HEK293 (cell line): ENCODE measurements around the gene SAXO1.

Experiments
- TF ChIP-seq, protein P1 (sequence below): fragments of 450-650 bp; formaldehyde crosslinking; IDR thresholded peaks from 2 replicates; pipeline ENCODE4 v1.5.1; 2016; ENCODE audit warnings: missing biosample characterization, missing genetic modification characterization, low read depth
- TF ChIP-seq, protein P2 (sequence below): fragments of 450-650 bp; formaldehyde crosslinking; IDR thresholded peaks from 2 replicates; pipeline ENCODE4; 2016; ENCODE audit warnings: missing biosample characterization, missing genetic modification characterization
- TF ChIP-seq, protein P3 (sequence below): fragments of 450-650 bp; formaldehyde crosslinking; IDR thresholded peaks from 2 replicates; pipeline ENCODE4 v1.5.1; 2016; ENCODE audit warnings: missing biosample characterization, missing genetic modification characterization

DNA sequence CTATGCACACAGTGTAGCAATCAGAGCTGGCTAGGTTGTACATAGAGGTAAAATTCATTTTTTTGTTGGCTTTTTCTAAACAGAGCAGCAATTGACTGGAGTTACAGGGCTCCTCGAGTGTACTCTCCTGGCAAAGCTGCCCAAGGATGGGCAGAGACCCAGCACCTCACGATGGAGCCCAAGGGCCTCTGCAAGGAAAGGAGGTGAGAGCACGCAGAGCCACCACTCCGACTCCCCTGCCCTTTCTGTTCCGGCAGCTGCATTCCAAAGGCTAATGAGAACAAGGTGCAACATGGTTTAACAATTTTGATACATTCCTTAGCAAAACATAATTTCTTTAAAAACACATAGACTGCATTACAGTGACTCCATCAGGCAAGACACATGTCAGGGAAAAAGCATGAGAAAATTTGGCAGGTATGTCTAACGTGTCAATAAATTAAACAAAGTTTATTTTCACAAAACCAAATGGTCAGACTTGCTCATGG lies 47.5 kb downstream of the SAXO1 start:
- TF ChIP-seq, protein P1, sequence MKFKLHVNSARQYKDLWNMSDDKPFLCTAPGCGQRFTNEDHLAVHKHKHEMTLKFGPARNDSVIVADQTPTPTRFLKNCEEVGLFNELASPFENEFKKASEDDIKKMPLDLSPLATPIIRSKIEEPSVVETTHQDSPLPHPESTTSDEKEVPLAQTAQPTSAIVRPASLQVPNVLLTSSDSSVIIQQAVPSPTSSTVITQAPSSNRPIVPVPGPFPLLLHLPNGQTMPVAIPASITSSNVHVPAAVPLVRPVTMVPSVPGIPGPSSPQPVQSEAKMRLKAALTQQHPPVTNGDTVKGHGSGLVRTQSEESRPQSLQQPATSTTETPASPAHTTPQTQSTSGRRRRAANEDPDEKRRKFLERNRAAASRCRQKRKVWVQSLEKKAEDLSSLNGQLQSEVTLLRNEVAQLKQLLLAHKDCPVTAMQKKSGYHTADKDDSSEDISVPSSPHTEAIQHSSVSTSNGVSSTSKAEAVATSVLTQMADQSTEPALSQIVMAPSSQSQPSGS (tag by site-specific recombination), result no peak
- TF ChIP-seq, protein P2, sequence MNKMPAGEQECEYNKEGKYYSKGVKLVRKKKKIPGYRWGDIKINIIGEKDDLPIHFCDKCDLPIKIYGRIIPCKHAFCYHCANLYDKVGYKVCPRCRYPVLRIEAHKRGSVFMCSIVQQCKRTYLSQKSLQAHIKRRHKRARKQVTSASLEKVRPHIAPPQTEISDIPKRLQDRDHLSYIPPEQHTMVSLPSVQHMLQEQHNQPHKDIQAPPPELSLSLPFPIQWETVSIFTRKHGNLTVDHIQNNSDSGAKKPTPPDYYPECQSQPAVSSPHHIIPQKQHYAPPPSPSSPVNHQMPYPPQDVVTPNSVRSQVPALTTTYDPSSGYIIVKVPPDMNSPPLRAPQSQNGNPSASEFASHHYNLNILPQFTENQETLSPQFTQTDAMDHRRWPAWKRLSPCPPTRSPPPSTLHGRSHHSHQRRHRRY (tag by site-specific recombination), result no peak
- TF ChIP-seq, protein P3, sequence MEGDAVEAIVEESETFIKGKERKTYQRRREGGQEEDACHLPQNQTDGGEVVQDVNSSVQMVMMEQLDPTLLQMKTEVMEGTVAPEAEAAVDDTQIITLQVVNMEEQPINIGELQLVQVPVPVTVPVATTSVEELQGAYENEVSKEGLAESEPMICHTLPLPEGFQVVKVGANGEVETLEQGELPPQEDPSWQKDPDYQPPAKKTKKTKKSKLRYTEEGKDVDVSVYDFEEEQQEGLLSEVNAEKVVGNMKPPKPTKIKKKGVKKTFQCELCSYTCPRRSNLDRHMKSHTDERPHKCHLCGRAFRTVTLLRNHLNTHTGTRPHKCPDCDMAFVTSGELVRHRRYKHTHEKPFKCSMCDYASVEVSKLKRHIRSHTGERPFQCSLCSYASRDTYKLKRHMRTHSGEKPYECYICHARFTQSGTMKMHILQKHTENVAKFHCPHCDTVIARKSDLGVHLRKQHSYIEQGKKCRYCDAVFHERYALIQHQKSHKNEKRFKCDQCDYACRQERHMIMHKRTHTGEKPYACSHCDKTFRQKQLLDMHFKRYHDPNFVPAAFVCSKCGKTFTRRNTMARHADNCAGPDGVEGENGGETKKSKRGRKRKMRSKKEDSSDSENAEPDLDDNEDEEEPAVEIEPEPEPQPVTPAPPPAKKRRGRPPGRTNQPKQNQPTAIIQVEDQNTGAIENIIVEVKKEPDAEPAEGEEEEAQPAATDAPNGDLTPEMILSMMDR (tag by site-specific recombination), result no peak; the same call in 1 of the 2 replicates
